Loucy (cell line): Measurements from ENCODE around the gene PLAC1.

Source experiments
- EZH2phosphoT487 ChIP-seq: fragments of 200-600 bp; IDR thresholded peaks from 2 replicates; pipeline ENCODE4 v1.6.1; 2018; ENCODE audit warnings: antibody characterized with exemption, mild to moderate bottlenecking, moderate library complexity, borderline replicate concordance
- TF ChIP-seq, protein P1 (sequence below): fragments of 200-600 bp; sonication (generic); conservative IDR thresholded peaks from 2 replicates; pipeline ENCODE4 v1.5.1; 2014; ENCODE audit warnings: mild to moderate bottlenecking, antibody characterized with exemption, low read length

GRCh38 chrX:134646691-134647090 lies 11.6 kb downstream of the PLAC1 start:
- TF ChIP-seq, protein P1, sequence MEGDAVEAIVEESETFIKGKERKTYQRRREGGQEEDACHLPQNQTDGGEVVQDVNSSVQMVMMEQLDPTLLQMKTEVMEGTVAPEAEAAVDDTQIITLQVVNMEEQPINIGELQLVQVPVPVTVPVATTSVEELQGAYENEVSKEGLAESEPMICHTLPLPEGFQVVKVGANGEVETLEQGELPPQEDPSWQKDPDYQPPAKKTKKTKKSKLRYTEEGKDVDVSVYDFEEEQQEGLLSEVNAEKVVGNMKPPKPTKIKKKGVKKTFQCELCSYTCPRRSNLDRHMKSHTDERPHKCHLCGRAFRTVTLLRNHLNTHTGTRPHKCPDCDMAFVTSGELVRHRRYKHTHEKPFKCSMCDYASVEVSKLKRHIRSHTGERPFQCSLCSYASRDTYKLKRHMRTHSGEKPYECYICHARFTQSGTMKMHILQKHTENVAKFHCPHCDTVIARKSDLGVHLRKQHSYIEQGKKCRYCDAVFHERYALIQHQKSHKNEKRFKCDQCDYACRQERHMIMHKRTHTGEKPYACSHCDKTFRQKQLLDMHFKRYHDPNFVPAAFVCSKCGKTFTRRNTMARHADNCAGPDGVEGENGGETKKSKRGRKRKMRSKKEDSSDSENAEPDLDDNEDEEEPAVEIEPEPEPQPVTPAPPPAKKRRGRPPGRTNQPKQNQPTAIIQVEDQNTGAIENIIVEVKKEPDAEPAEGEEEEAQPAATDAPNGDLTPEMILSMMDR, result no peak
- TF ChIP-seq EZH2phosphoT487, result no peak
